HepG2 (cell line): ENCODE measurements around the gene TADA3. TPM values are rescaled to one million over a fixed set of nuclear protein-coding genes. Genes with fewer than 3 reads are reported as not detected.

Source experiments
- ATAC-seq: fragments of 200-7000 bp; cut with Tn5 transposase; 3 replicates; pipeline ENCODE4 v1.9.1; 2020; ENCODE audit warnings: mild to moderate bottlenecking, moderate library complexity
- BruUV-seq: library from RNA; stranded (reverse); fragments of 400-500 nt; replicated peaks from 2 replicates; lab custom pipeline; 2021; lab: Mats Ljungman, UMichigan
- CTCF ChIA-PET: fragments of 300-600 bp; formaldehyde crosslinking; extraction: SDS; loops from one replicate; lab custom pipeline; 2021; ENCODE audit warnings: low total read pairs, inconsistent platforms, low intra/inter-chr PET ratio; lab: Yijun Ruan, JAX
- POLR2A ChIA-PET: fragments of 350-600 bp; sonication (Branson Sonifier 250); formaldehyde crosslinking; loops from one replicate; lab custom pipeline; 2020; ENCODE audit warnings: antibody characterized with exemption, inconsistent platforms; lab: Yijun Ruan, JAX
- DNase-seq: peaks from one replicate; pipeline ENCODE4 v3.0.0-alpha.2; 2015; ENCODE audit warnings: low spot score
- FAIRE-seq: peaks from 3 replicates; lab custom pipeline; 2011; peaks lifted over from hg19 to GRCh38; lab: Jason Lieb, UNC
- H2AFZ ChIP-seq: one replicate; pipeline ENCODE4 v1.6.1; 2011; ENCODE audit warnings: low read length, inconsistent platforms
- H3K27ac ChIP-seq: fragments of 300-600 bp; 3 replicates; pipeline ENCODE4 v1.8.0; 2011; ENCODE audit warnings: mixed run types, mild to moderate bottlenecking, mixed read lengths, low read length, inconsistent platforms; ENCODE audit not compliant: insufficient read depth; ENCODE audit errors: extremely low read length
- H3K27me3 ChIP-seq, 2 experiments: fragments of 200-600 bp in 1 of 2; 2 replicates in 1 of 2; 3 replicates in 1 of 2; pipeline versions ENCODE4 v1.6.0 to v1.8.0; 2011; ENCODE audit warnings: low read length in 2 of 2, mild to moderate bottlenecking in 2 of 2, moderate library complexity in 2 of 2, inconsistent platforms in 1 of 2; ENCODE audit not compliant: insufficient read depth in 2 of 2, control insufficient read depth in 1 of 2
- H3K36me3 ChIP-seq, 2 experiments: fragments of 200-600 bp in 1 of 2; replicated peaks in 1 of 2; 2 replicates in 1 of 2; 3 replicates in 1 of 2; pipeline versions ENCODE4 v1.5.1 to v1.8.0; 2011; ENCODE audit warnings: low read length in 2 of 2, inconsistent platforms in 1 of 2; ENCODE audit not compliant: insufficient read depth in 2 of 2, control insufficient read depth in 1 of 2
- H3K4me1 ChIP-seq: 2 replicates; pipeline ENCODE4 v1.5.1; 2012; ENCODE audit warnings: low read length, inconsistent platforms; ENCODE audit not compliant: insufficient read depth
- H3K4me2 ChIP-seq: 2 replicates; pipeline ENCODE4 v1.6.0; 2011; ENCODE audit warnings: low read depth, low read length, inconsistent platforms
- H3K4me3 ChIP-seq, 3 experiments: fragments of 200-600 bp in 1 of 3; sonication (generic), shearing (Covaris generic) in 1 of 3; replicated peaks in 1 of 3; 2 replicates each; pipeline ENCODE4 v1.5.1; 2011 to 2016; ENCODE audit warnings: low read length in 3 of 3, inconsistent platforms in 2 of 3, low read depth in 2 of 3, mild to moderate bottlenecking in 2 of 3, control low read depth in 1 of 3, mixed read lengths in 1 of 3; ENCODE audit not compliant: insufficient read depth in 1 of 3
- H3K79me2 ChIP-seq: one replicate; pipeline ENCODE4 v1.6.1; 2011; ENCODE audit warnings: low read length, inconsistent platforms; ENCODE audit not compliant: insufficient read depth
- H3K9ac ChIP-seq: 2 replicates; pipeline ENCODE4 v1.6.0; 2011; ENCODE audit warnings: mild to moderate bottlenecking, low read depth, low read length, inconsistent platforms; ENCODE audit not compliant: insufficient read depth
- H3K9me3 ChIP-seq: 2 replicates; pipeline ENCODE4 v1.5.1; 2012; ENCODE audit warnings: mild to moderate bottlenecking, low read length
- H4K20me1 ChIP-seq: 2 replicates; pipeline ENCODE4 v1.6.0; 2011; ENCODE audit warnings: inconsistent platforms, mild to moderate bottlenecking, low read length, moderate library complexity; ENCODE audit not compliant: insufficient read depth
- E2F5 ChIP-seq: sonication (generic); formaldehyde crosslinking; conservative IDR thresholded peaks from 2 replicates; pipeline ENCODE4 v1.4.0; 2020; ENCODE audit warnings: missing genetic modification reagents
- JUNB ChIP-seq: sonication (generic); formaldehyde crosslinking; IDR thresholded peaks from 2 replicates; pipeline ENCODE4 v1.8.0; 2022; ENCODE audit warnings: missing genetic modification reagents, mild to moderate bottlenecking, borderline replicate concordance
- MTA3 ChIP-seq: sonication (generic); formaldehyde crosslinking; IDR thresholded peaks from 2 replicates; pipeline ENCODE4 v1.4.0; 2020; ENCODE audit warnings: missing genetic modification reagents
- PAWR ChIP-seq: sonication (generic); formaldehyde crosslinking; IDR thresholded peaks from 2 replicates; pipeline ENCODE4 v1.4.0; 2020; ENCODE audit warnings: missing genetic modification reagents, mild to moderate bottlenecking, borderline replicate concordance
- ZFP37 ChIP-seq: sonication (generic); formaldehyde crosslinking; IDR thresholded peaks from 2 replicates; pipeline ENCODE4 v1.4.0; 2020; ENCODE audit warnings: missing genetic modification reagents, borderline replicate concordance
- ZNF615 ChIP-seq: sonication (generic); formaldehyde crosslinking; IDR thresholded peaks from 2 replicates; pipeline ENCODE4 v1.5.0; 2020; ENCODE audit warnings: mild to moderate bottlenecking, missing genetic modification reagents, borderline replicate concordance
- WGBS: methylation state at CpG from one replicate; pipeline ENCODE4 v1.1.6; 2017; ENCODE audit warnings: low lambda C conversion rate; 5-methylcytosine and 5-hydroxymethylcytosine counted together
- in situ Hi-C: cut with HindIII; loops from 2 replicates; pipeline ENCODE4 v1.10.0; 2017; ENCODE audit warnings: low pct_unique_long_range_greater_than_20kb; ENCODE audit not compliant: extremely low pct_ligation_motif_present
- intact Hi-C: fragments of 100-400 bp; cut with micrococcal nuclease; formaldehyde crosslinking; loops from one replicate; pipeline ENCODE4 v1.10.0; 2022; ENCODE audit not compliant: unreplicated experiment
- polyA plus RNA-seq, 8 experiments: library from polyadenylated mRNA; depleted of rRNA in 3 of 8; stranded (reverse) in 7 of 8; unstranded in 1 of 8; fragments of >200 nt; fragmentation: Illumina TruSeq in 4 of 8; extraction: Trizol in 4 of 8; gene quantifications; 2 replicates each; pipeline versions ENCODE4 v1.2.1 to v1.2.3, GENCODE V29; 2011 to 2016; ENCODE audit warnings: low read depth in 4 of 8, missing spikeins in 1 of 8, mixed read lengths in 1 of 8; ENCODE audit not compliant: insufficient read depth in 1 of 8
- total RNA-seq, 5 experiments: library from RNA; depleted of rRNA; stranded (reverse); fragments of >200 nt; fragmentation: Illumina TruSeq; extraction: Trizol; gene quantifications; 2 replicates each; pipeline ENCODE4 v1.2.3, GENCODE V29; 2016; ENCODE audit warnings: low read depth in 1 of 5
- TF ChIP-seq, protein P1 (sequence below): sonication (generic); formaldehyde crosslinking; IDR thresholded peaks from 2 replicates; pipeline ENCODE4 v1.4.0; 2020; ENCODE audit warnings: missing genetic modification reagents, borderline replicate concordance

The TADA3 gene
- total and polyA plus RNA-seq, 2 of the 13 experiments (the other 11 are each of a cell fraction or from before 2014, with no cell fraction given), result 32.1 to 37.1 TPM

DNA sequence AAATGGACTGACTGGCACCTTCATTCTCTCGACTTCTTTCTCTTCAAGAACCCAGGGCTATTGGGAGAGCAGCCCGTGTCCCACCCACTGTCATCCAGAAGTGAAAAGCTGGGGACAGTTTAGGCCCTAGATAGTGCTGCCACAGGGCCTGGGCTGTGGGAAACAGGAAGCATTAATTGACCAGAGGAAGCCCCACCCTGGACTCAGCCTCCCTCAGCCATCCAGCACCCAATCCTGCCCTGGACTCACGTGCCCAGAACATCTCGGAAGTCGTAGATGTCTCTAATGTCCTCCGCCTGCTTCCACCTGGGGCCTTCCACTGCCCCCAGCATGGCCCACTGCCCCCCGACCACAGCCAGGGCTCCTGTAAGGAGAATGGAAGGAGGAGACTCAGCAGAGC is 24.9 kb downstream of the TADA3 start:
- peaks cover 4 to 19% of the 10 kb centered on the region in 2 experiments; a peak in 4 of 5 replicates for H3K36me3 ChIP-seq
- intact Hi-C loops, result no loop called here
- H3K4me3 ChIP-seq, result no peak overlapping the region
- ChIA-PET POLR2A (interaction anchor here (1.0 to 5.3 kb wide), 3 partner anchors 13 to 25 kb away, joined by 3 to 50 read pairs (median 5); partner anchors contain the start of genes ARPC4 and OGG1), CTCF (no interaction called here)
- ATAC-seq (no peak), DNase-seq (no peak), FAIRE-seq (no peak)
- no peak overlapping the region for H3K4me2 ChIP-seq
- in situ Hi-C loops, result no loop called here
- no TSS peak for BruUV-seq
- H3K79me2 ChIP-seq, result peaks cover 13% of the 10 kb centered on the region
- no peaks in the 10 kb centered on the region for H3K9me3 ChIP-seq
- no peaks in the 10 kb centered on the region for H4K20me1 ChIP-seq
- H3K4me1 ChIP-seq, result peaks cover 39% of the 10 kb centered on the region
- no peak overlapping the region for H3K9ac ChIP-seq
- TF ChIP-seq PAWR (CRISPR knock-in tag) (no peak), JUNB (CRISPR knock-in tag) (no peak), ZNF615 (no peak), ZFP37 (CRISPR knock-in tag) (no peak), MTA3 (CRISPR knock-in tag) (no peak), E2F5 (CRISPR knock-in tag) (no peak)
- TF ChIP-seq, protein P1, sequence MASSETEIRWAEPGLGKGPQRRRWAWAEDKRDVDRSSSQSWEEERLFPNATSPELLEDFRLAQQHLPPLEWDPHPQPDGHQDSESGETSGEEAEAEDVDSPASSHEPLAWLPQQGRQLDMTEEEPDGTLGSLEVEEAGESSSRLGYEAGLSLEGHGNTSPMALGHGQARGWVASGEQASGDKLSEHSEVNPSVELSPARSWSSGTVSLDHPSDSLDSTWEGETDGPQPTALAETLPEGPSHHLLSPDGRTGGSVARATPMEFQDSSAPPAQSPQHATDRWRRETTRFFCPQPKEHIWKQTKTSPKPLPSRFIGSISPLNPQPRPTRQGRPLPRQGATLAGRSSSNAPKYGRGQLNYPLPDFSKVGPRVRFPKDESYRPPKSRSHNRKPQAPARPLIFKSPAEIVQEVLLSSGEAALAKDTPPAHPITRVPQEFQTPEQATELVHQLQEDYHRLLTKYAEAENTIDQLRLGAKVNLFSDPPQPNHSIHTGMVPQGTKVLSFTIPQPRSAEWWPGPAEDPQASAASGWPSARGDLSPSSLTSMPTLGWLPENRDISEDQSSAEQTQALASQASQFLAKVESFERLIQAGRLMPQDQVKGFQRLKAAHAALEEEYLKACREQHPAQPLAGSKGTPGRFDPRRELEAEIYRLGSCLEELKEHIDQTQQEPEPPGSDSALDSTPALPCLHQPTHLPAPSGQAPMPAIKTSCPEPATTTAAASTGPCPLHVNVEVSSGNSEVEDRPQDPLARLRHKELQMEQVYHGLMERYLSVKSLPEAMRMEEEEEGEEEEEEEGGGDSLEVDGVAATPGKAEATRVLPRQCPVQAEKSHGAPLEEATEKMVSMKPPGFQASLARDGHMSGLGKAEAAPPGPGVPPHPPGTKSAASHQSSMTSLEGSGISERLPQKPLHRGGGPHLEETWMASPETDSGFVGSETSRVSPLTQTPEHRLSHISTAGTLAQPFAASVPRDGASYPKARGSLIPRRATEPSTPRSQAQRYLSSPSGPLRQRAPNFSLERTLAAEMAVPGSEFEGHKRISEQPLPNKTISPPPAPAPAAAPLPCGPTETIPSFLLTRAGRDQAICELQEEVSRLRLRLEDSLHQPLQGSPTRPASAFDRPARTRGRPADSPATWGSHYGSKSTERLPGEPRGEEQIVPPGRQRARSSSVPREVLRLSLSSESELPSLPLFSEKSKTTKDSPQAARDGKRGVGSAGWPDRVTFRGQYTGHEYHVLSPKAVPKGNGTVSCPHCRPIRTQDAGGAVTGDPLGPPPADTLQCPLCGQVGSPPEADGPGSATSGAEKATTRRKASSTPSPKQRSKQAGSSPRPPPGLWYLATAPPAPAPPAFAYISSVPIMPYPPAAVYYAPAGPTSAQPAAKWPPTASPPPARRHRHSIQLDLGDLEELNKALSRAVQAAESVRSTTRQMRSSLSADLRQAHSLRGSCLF, result no peak
- 94% methylated on average over 4 of the region's 7 CpGs for WGBS
- no peaks in the 10 kb centered on the region; a peak in 1 of 5 replicates for H3K27me3 ChIP-seq
- no peak overlapping the region for H3K27ac ChIP-seq
- H2AFZ ChIP-seq, result no peak overlapping the region
